DOHH2 (cell line): Measurements from ENCODE around the gene FAM177A1.

Source experiments
- H3F3A ChIP-seq: fragments of 200-600 bp; sonication (generic), shearing (Covaris generic); 2 replicates; pipeline ENCODE4 v1.6.0; 2016; ENCODE audit warnings: antibody characterized with exemption, mild to moderate bottlenecking; ENCODE audit not compliant: control insufficient read depth, insufficient read depth
- H3K27ac ChIP-seq: fragments of 200-600 bp; sonication (generic); 2 replicates; pipeline ENCODE4 v1.5.1; 2014; ENCODE audit warnings: low read depth, mild to moderate bottlenecking, low read length, moderate library complexity
- H3K27me3 ChIP-seq: fragments of 200-600 bp; sonication (generic); 2 replicates; pipeline ENCODE4 v1.6.1; 2014; ENCODE audit warnings: mild to moderate bottlenecking, low read length, mixed read lengths; ENCODE audit not compliant: control insufficient read depth
- H3K36me3 ChIP-seq: fragments of 200-600 bp; sonication (generic); 2 replicates; pipeline ENCODE4 v1.6.1; 2014; ENCODE audit warnings: mild to moderate bottlenecking, low read length, moderate library complexity, mixed read lengths; ENCODE audit not compliant: control insufficient read depth
- H3K4me1 ChIP-seq: fragments of 200-600 bp; sonication (generic); 2 replicates; pipeline ENCODE4 v1.6.1; 2014; ENCODE audit warnings: mild to moderate bottlenecking, low read length, mixed read lengths; ENCODE audit not compliant: control insufficient read depth
- H3K4me2 ChIP-seq: fragments of 200-600 bp; sonication (generic); 2 replicates; pipeline ENCODE4 v1.6.0; 2014; ENCODE audit warnings: mild to moderate bottlenecking, low read length, moderate library complexity
- H3K4me3 ChIP-seq: fragments of 200-600 bp; sonication (generic); 2 replicates; pipeline ENCODE4 v1.5.1; 2014; ENCODE audit warnings: mild to moderate bottlenecking, low read length, mixed read lengths
- H3K79me2 ChIP-seq: fragments of 200-600 bp; sonication (generic); 2 replicates; pipeline ENCODE4 v1.6.1; 2014; ENCODE audit warnings: mild to moderate bottlenecking, low read length, mixed read lengths; ENCODE audit not compliant: control insufficient read depth
- H3K9me2 ChIP-seq: fragments of 200-600 bp; sonication (generic); replicated peaks from 2 replicates; pipeline ENCODE4 v1.6.1; 2014; ENCODE audit warnings: mild to moderate bottlenecking, low read length, mixed read lengths; ENCODE audit not compliant: control insufficient read depth
- H3K9me3 ChIP-seq: fragments of 200-600 bp; sonication (generic); 2 replicates; pipeline ENCODE4 v1.6.1; 2014; ENCODE audit warnings: antibody characterized with exemption, low read length, mixed read lengths; ENCODE audit not compliant: control insufficient read depth, insufficient read depth
- H4K20me1 ChIP-seq: fragments of 200-600 bp; sonication (generic); 2 replicates; pipeline ENCODE4 v1.6.0; 2014; ENCODE audit warnings: low read depth, mild to moderate bottlenecking, antibody characterized with exemption, low read length, moderate library complexity; ENCODE audit not compliant: control insufficient read depth, insufficient read depth
- CTCF ChIP-seq: fragments of 200-600 bp; sonication (generic); IDR thresholded peaks from one replicate; pipeline ENCODE4 v1.5.1; 2014; ENCODE audit warnings: antibody characterized with exemption, mild to moderate bottlenecking, low read depth, low read length; ENCODE audit not compliant: poor library complexity, severe bottlenecking
- EZH2phosphoT487 ChIP-seq: fragments of 200-600 bp; sonication (generic); IDR thresholded peaks from 2 replicates; pipeline ENCODE4 v1.6.1; 2017; ENCODE audit warnings: borderline replicate concordance, mild to moderate bottlenecking, antibody characterized with exemption, low read length, moderate library complexity, mixed read lengths

FAM177A1 gene

GRCh38 chr14:35113308-35113950 lies 67.4 kb downstream of the FAM177A1 start:
- no peaks in the 10 kb centered on the region for H4K20me1 ChIP-seq
- H3K9me2 ChIP-seq = no peaks in the 10 kb centered on the region
- 0 out of 2 replicates have a peak, but pooled peaks cover 2% of the 10 kb centered on the region for H3K79me2 ChIP-seq
- no peak overlapping the region for H3K27ac ChIP-seq
- H3K36me3 ChIP-seq = peaks cover 51% of the 10 kb centered on the region
- TF ChIP-seq CTCF (no peak), EZH2phosphoT487 (no peak)
- H3K4me3 ChIP-seq = no peak overlapping the region
- no peak overlapping the region for H3K4me2 ChIP-seq
- H3K27me3 ChIP-seq = no peaks in the 10 kb centered on the region
- peaks cover 8% of the 10 kb centered on the region; the same call in 1 of the 2 replicates for H3K9me3 ChIP-seq
- H3F3A ChIP-seq = peaks cover 3% of the 10 kb centered on the region; the same call in 1 of the 2 replicates
- no peaks in the 10 kb centered on the region for H3K4me1 ChIP-seq

GRCh38 chr14:35114036-35114435 lies 68.0 kb downstream of the FAM177A1 start:
- no peak overlapping the region for H3K4me2 ChIP-seq
- H3K9me2 ChIP-seq = no peaks in the 10 kb centered on the region
- no peaks in the 10 kb centered on the region for H3K27me3 ChIP-seq
- H3K79me2 ChIP-seq = 0 out of 2 replicates have a peak, but pooled peaks cover 2% of the 10 kb centered on the region
- H3K36me3 ChIP-seq = peaks cover 51% of the 10 kb centered on the region
- H3K9me3 ChIP-seq = peaks cover 8% of the 10 kb centered on the region; the same call in 1 of the 2 replicates
- H4K20me1 ChIP-seq = no peaks in the 10 kb centered on the region
- TF ChIP-seq EZH2phosphoT487 (no peak), CTCF (no peak)
- no peaks in the 10 kb centered on the region for H3K4me1 ChIP-seq
- H3K4me3 ChIP-seq = no peak overlapping the region
- no peak overlapping the region for H3K27ac ChIP-seq
- peaks cover 3% of the 10 kb centered on the region; the same call in 1 of the 2 replicates for H3F3A ChIP-seq

- no peaks in the 10 kb centered on the region for H3K27me3 ChIP-seq
- peaks cover 8% of the 10 kb centered on the region for H3K4me1 ChIP-seq
- H3K9me3 ChIP-seq = peaks cover 8% of the 10 kb centered on the region; the same call in 1 of the 2 replicates
- H3F3A ChIP-seq = peaks cover 3% of the 10 kb centered on the region; the same call in 1 of the 2 replicates
- no peak overlapping the region for H3K4me2 ChIP-seq
- H3K36me3 ChIP-seq = peaks cover 35% of the 10 kb centered on the region
- no peak overlapping the region for H3K27ac ChIP-seq
- peaks cover 11% of the 10 kb centered on the region for H3K79me2 ChIP-seq
- no peak overlapping the region for H3K4me3 ChIP-seq
- no peaks in the 10 kb centered on the region for H3K9me2 ChIP-seq
- no peak for TF ChIP-seq CTCF
- TF ChIP-seq EZH2phosphoT487 = no peak
- no peaks in the 10 kb centered on the region for H4K20me1 ChIP-seq
Observed at GRCh38 chr14:35116242-35116641, 70.2 kb downstream of the FAM177A1 start.
